Measurements from ENCODE around the gene ERF. TPM values are rescaled to one million over a fixed set of nuclear protein-coding genes. Genes with fewer than 3 reads are reported as not detected.

The ERF gene
- total and polyA plus RNA-seq, 10 donors: 13.5 to 73.1 (median 48.0) TPM

GRCh38 chr19:42301646-42302203 lies 46.8 kb upstream of the ERF start, which contains the start of gene PRR19:
Gene PRR19 (plus strand): TSS chr19:42302132. CDS start chr19:42309585, 7,453 bp downstream.
- Histone ChIP-seq H3K4me1 (peaks cover 0 to 27% (median 18%) of the 10 kb centered on the region in 6 donors), H3K27ac (peak within 1 kb of the TSS; percentile 29 to 82 (median 74)), H3K27me3 (replicated peaks in 1 of 7) (no peaks in the 10 kb centered on the region), H3K36me3 (peaks cover 0 to 4% (median 0%) of the 10 kb centered on the region in 6 donors), H3K4me3 (peak within 1 kb of the TSS; percentile 51 to 85 (median 65)), H3K9me3 (no peaks in the 10 kb centered on the region)
- TF ChIP-seq POLR2A (IDR thresholded peaks at IDR 0.05) (no peak), CTCF (IDR thresholded peaks at IDR 0.05 in 8 of 11, conservative IDR thresholded peaks at IDR 0.05 in 3 of 11) (no peak), POLR2AphosphoS5 (IDR thresholded peaks at IDR 0.05) (no peak)
- intact Hi-C loops (cut with DNase I; ENCODE audit: low total_unique reads): loop anchor here (5.0 kb wide), 1 partner anchor 169 kb away; the partner anchor contains the start of gene POU2F2
- 7 to 19% (median 8%) methylated on average over 6 to 21 of the region's 21 CpGs for WGBS, 5 donors
- no peak for DNase-seq

- Histone ChIP-seq H3K36me3 (peaks cover 0 to 46% (median 32%) of the 10 kb centered on the region in 6 donors), H3K9me3 (no peaks in the 10 kb centered on the region), H3K27ac (no peak overlapping the region), H3K4me1 (peaks cover 0 to 23% (median 13%) of the 10 kb centered on the region in 6 donors), H3K4me3 (no peak overlapping the region), H3K27me3 (replicated peaks in 1 of 7) (no peaks in the 10 kb centered on the region)
- intact Hi-C loops (cut with DNase I; ENCODE audit: low total_unique reads): no loop called here
- no peak for DNase-seq
- WGBS, 5 donors: 92 to 96% (median 95%) methylated on average over 15 of the region's 15 CpGs
- TF ChIP-seq CTCF (IDR thresholded peaks at IDR 0.05 in 8 of 11, conservative IDR thresholded peaks at IDR 0.05 in 3 of 11) (no peak), POLR2AphosphoS5 (IDR thresholded peaks at IDR 0.05) (peak; percentile 30 to 77 (median 50))
Observed at GRCh38 chr19:42297039-42297438, 42.1 kb upstream of the ERF start.

GRCh38 chr19:42295831-42296525 lies 41.0 kb upstream of the ERF start:
- WGBS, 5 donors: 76 to 83% (median 81%) methylated on average over 4 to 6 of the region's 6 CpGs
- H3K36me3 ChIP-seq: peaks cover 0 to 57% (median 41%) of the 10 kb centered on the region in 6 donors
- intact Hi-C loops (cut with DNase I; ENCODE audit: low total_unique reads): no loop called here

More at GRCh38 chr19:42295831-42296525, 41.0 kb upstream of the ERF start:
- DNase-seq: peak; percentile 95
- H3K4me3 ChIP-seq: no peak overlapping the region
- H3K27ac ChIP-seq: peak overlapping the region in 2 of 8 donors; percentile 21 to 23
- no peaks in the 10 kb centered on the region for H3K9me3 ChIP-seq
- H3K4me1 ChIP-seq: peaks cover 0 to 16% (median 6%) of the 10 kb centered on the region in 6 donors
- peak; percentile 92 to 98 (median 96) for TF ChIP-seq CTCF (IDR thresholded peaks at IDR 0.05 in 8 of 11, conservative IDR thresholded peaks at IDR 0.05 in 3 of 11)
- no peak for TF ChIP-seq POLR2A (IDR thresholded peaks at IDR 0.05)
- TF ChIP-seq POLR2AphosphoS5 (IDR thresholded peaks at IDR 0.05): peak; percentile 52 to 77 (median 75)
- no peaks in the 10 kb centered on the region for H3K27me3 ChIP-seq (replicated peaks in 1 of 7)

Measured in spleen (tissue), 11 donors.